ENCODE data around the gene EIF3D.

DNA sequence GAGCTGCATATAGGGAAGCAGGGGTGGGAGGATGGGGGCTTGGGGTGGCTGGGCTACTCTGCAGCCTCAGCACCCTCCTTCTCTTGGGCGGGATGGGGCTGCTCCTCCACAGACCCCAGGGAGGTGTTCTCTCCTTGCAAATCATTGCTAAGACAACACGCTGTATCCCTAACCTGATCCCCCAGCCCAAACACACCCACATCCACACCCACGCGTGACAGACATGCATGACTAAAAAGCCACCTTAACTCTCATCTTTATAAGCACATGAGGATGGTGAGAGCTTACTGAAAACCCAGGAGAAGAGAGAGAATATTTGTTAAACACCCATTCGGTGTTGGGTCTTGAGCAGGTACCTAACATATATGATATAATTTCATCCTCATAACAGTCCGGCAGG is 39.9 kb upstream of the EIF3D start:
- TF ChIP-seq CTCF (IDR thresholded peaks at IDR 0.05): no peak
- TF ChIP-seq POLR2A (IDR thresholded peaks at IDR 0.05): no peak
